ENCODE data around the gene RASA3. TPM values are rescaled to one million over a fixed set of nuclear protein-coding genes. Genes with fewer than 3 reads are reported as not detected.

RASA3 gene
- total RNA-seq, 3 donors from 2014 or later, result 7.9 to 19.0 (median 8.4) TPM

- no peak for ATAC-seq
- intact Hi-C loops (cut with DNase I, micrococcal nuclease), result no loop called here
- DNase-seq, result no peak
- Histone ChIP-seq H3K9me3 (no peaks in the 10 kb centered on the region), H3K4me1 (ENCODE audit: low read depth) (no peaks in the 10 kb centered on the region), H3K4me3 (no peak overlapping the region), H3K36me3 (ENCODE audit: low read depth) (no peaks in the 10 kb centered on the region)
- TF ChIP-seq CTCF (IDR thresholded peaks at IDR 0.05), result no peak
Measured at GRCh38 chr13:114038900-114039299, 93.5 kb downstream of the RASA3 start.

DNA sequence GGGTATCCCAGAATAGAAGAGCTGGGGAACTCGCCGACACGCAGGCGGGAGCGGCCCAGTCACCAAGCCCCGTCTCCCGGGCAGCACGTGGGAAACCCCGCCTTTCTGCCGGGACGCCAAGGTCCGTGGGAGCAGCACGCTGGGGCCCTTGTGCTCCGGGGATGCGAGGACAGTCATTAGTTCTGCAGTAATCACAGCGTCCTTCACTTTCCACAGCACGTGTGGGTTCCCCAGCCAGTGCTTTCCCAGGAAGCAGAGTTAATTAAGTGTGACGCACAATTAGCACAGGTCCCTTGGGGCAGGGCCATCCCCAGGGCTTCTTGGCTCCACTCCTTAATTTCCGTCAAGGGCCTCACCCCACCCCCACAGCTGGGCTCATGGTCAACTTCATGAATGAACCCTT lies 94.2 kb downstream of the RASA3 start:
- ATAC-seq (no peak), DNase-seq (no peak)
- TF ChIP-seq CTCF (IDR thresholded peaks at IDR 0.05), result no peak
- H3K36me3 ChIP-seq (ENCODE audit: low read depth), result no peaks in the 10 kb centered on the region
- H3K4me3 ChIP-seq, result no peak overlapping the region
- H3K9me3 ChIP-seq, result no peaks in the 10 kb centered on the region
- intact Hi-C loops (cut with DNase I, micrococcal nuclease), result no loop called here
- H3K4me1 ChIP-seq (ENCODE audit: low read depth), result no peaks in the 10 kb centered on the region

DNA sequence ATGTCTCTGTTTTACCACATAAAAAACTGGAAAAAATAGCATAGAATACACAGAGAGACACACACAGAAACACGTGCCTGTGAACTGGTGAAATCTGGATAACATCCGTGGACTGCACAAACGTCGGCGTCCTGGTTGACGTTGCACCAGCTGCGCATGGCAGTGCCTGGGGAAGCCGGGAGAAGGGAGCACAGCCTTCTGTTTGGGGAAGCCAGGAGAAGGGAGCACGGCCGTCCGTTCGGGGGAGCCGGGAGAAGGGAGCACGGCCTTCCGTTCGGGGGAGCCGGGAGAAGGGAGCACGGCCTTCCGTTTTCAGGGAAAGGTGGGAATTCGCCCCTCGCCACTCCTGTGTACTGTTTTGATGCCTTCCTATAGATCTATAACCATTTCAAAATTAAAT lies 94.7 kb downstream of the RASA3 start:
- intact Hi-C loops (cut with DNase I, micrococcal nuclease), result no loop called here
- no peak for ATAC-seq

DNA sequence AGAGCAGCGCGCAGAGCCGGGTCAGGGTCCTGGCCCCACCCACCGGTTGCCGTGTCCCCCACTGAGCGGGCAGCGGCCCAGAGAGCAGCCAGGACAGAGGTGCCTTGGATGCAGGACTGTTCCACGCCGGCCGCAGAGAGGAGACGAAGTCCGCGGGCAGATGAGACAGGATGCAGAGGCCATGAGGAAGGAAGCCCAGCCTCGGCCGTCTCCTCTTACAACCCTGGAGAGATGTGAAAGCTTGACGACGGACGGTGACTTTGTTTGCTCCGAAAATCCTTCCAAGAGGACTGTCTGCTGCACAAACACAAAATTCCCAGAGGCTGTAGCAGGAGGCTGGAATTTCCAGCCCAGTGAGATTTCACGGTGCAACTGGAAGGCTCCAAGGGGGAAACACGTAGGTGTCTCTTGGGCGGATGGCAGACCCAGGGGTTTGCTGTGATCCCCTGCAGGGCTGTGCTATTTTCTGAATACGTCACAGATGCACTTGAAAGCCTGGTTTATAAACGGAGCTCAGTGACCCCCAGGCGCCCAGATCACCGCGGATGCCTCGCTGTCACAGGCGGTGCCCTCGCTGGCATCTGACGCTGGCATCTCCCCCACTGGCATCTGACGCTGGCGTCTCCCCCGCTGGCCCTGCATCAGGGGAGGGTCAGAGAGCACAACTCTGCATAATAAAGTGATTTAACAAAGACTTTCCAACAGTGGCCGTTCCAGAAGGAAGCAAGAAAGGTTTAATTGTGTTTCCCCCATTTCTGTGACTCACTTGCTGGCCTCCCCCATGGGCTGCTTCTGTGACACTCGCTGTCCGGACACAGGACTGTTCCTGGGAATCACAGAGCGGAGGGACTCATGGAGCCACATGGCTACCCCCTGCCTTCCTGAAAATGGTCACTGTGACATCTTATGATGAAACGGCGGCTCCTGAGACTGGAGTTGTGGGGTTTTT lies 96.6 kb downstream of the RASA3 start:
- intact Hi-C loops (cut with DNase I, micrococcal nuclease), result no loop called here
- no peaks in the 10 kb centered on the region for H3K36me3 ChIP-seq (ENCODE audit: low read depth)
- no peak for TF ChIP-seq CTCF (IDR thresholded peaks at IDR 0.05)
- H3K4me3 ChIP-seq, result no peak overlapping the region
- no peaks in the 10 kb centered on the region for H3K4me1 ChIP-seq (ENCODE audit: low read depth)
- DNase-seq (no peak), ATAC-seq (no peak)
- H3K9me3 ChIP-seq, result no peaks in the 10 kb centered on the region

More for the DNA sequence above, 94.7 kb downstream of the RASA3 start:
- TF ChIP-seq CTCF (IDR thresholded peaks at IDR 0.05), result no peak
- DNase-seq, result no peak
- no peaks in the 10 kb centered on the region for H3K36me3 ChIP-seq (ENCODE audit: low read depth)
- no peaks in the 10 kb centered on the region for H3K4me1 ChIP-seq (ENCODE audit: low read depth)
- no peak overlapping the region for H3K4me3 ChIP-seq
- no peaks in the 10 kb centered on the region for H3K9me3 ChIP-seq

- DNase-seq, result no peak
- Histone ChIP-seq H3K4me1 (ENCODE audit: low read depth) (no peaks in the 10 kb centered on the region), H3K4me3 (no peak overlapping the region), H3K9me3 (no peaks in the 10 kb centered on the region), H3K36me3 (ENCODE audit: low read depth) (no peaks in the 10 kb centered on the region)
- no peak for TF ChIP-seq CTCF (IDR thresholded peaks at IDR 0.05)
- ATAC-seq, result no peak
- intact Hi-C loops (cut with DNase I, micrococcal nuclease), result no loop called here
Measured at GRCh38 chr13:114035186-114035582, 97.2 kb downstream of the RASA3 start.

Data from mucosa of descending colon (tissue), 3 donors.